HG03103 (cell line): ENCODE results near the gene PIM3.
A peak's percentile ranks its signal among the peaks of the same experiment; 100 is the strongest.

Experiments
- ATAC-seq: cut with Tn5 transposase; IDR thresholded peaks from one replicate; pipeline ENCODE4 v1.9.1; 2021; ENCODE audit warnings: low read depth; ENCODE audit not compliant: unreplicated experiment

Gene PIM3

GRCh38 chr22:49960159-49961004 is at the start of gene PIM3:
TSS of gene PIM3 (plus strand) at chr22:49960772. CDS start at chr22:49960948, 176 bp downstream.
- ATAC-seq, result peak; percentile 47

DNA sequence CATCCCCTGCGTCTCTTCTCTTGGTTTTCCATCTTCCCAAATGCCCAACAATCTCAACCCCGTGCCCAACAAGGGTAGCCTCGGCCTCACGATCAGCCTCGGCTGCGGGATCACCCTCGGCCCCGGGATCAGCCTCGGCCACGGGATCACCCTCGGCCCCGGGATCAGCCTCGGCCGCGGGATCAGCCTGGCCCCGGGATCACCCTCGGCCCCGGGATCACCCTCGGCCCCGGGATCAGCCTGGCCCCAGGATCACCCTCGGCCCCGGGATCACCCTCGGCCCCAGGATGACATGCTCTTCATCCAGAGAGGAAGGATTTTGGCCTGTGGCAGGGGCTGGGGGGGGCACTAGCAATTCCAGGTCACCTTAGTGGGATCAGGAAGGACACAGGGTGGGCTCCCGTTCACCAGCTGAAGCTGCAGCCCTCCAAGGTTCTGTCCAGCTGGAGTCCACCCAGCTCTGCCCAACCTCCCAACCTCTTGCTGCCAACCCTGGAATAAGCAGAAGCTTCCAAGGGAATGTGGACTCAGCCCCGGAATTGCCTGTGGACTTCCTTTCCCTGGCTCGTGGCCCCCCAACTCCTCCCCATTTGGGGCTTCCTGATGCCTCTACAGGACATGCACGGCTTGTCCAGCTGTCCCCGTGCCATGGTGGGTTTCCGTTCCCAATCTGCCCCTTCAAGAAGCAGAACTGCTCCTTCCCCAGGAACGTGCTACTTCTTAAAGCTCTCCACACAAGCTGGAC is 48.5 kb upstream of the PIM3 start:
- no peak for ATAC-seq

- no peak for ATAC-seq
Observed at GRCh38 chr22:49913026-49913425, 47.5 kb upstream of the PIM3 start.

DNA sequence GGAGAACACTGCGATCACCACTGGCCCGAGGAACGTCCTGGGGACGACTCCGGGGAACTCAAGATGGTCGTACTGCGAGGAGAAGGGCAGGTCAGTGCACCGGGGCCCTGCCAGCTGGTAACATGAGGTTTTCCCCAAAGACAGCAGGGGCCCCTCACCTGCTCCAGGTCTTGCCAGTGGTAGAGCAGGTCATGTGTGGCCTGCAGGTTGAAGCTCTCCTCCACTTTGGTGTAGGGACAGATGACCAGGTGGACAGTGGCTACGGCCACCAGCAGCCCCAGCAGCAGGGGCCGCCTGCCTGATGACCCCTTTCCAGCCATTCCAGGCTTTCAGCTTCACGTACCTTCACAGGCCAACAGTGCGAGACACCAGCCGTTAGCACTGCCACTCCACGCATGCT is 47.1 kb upstream of the PIM3 start:
- ATAC-seq, result no peak

DNA sequence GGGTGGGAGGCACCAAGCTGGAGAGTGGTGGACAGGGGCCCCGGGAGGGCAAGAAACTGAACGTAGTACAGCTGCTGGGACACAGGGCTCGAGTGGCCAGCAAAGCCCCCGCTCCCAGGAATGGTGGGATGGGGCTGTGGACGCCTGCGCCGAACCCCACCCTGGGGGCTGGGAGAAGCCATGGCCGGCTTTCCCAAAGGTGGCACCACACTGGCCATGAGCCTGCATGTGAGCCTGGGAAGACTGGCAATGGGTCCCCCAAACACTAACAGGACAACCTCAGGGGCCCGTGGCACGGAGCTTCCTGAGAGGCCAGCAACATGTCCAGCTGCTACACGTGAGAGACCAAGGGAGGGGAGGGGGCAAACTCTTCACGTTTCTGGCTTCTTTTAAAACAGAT is 46.3 kb upstream of the PIM3 start:
- no peak for ATAC-seq

GRCh38 chr22:49915610-49916009 is 45.0 kb upstream of the PIM3 start:
- no peak for ATAC-seq

DNA sequence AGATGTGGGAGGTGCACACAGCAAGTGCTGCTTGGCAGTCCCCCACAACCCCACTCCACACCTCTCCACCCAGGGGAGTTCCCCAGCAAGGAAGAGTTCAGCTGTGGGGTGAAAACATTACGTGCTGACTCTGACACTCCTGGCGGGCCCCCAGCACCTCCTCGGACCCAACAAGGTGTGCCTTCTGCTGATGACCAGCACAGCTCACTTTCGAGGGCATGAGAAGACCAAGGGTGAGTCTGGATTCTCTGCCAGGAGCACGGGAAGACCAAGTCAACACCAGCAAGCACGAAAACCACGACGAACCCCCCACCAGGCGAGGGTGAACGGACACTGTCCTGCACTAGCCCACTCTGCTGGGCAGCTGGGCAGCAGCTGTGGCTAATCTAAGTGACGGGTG is 43.7 kb upstream of the PIM3 start:
- ATAC-seq, result no peak

GRCh38 chr22:49917974-49918910 is 42.3 kb upstream of the PIM3 start, which contains the start of the genes ALG12 and CRELD2:
TSS of gene ALG12 (minus strand) at chr22:49918438. CDS start at chr22:49913765, 4,673 bp downstream.
TSS of gene CRELD2 (plus strand) at chr22:49918634. CDS start at chr22:49918770, 136 bp downstream.
- peak; percentile 87 for ATAC-seq

DNA sequence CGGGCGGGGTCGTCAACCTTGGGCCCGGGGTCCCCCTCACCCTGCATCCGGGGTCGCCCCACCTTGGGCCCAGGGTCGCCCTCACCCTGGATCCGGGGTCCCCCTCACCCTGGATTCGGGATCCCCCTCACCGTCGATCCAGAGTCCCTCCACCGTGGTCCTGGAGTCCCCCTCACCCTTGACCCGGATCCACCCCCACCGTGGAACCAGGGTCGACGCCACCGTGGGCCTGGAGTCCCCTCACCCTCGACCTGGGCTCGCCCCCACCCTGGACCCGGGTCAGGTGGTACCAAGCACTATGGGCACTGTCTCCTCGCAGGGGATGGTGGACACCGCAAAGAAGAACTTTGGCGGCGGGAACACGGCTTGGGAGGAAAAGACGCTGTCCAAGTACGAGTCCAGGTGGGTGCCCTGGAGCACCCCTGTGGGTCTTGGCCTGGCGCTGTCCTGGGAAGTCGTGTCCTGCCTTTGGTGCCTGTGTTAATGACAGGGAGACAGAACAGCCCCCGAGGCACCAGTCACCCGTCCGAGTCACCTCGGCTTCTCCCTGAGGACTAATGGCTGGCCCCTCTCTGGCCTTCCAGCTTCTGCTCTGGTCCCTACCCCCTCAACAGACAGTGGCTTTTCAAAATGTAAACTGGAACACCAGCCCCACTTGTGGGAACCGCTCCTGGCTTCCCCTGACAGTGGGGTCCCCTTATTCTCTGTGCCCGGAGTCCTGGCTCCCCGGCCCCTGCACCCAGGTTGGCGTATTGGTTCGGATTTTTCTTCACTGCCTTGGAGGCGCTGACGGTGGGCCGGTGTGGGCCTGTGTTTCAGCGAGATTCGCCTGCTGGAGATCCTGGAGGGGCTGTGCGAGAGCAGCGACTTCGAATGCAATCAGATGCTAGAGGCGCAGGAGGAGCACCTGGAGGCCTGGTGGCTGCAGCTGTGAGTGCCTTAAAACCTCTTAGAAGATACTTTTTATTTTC is 41.4 kb upstream of the PIM3 start:
- ATAC-seq, result no peak

DNA sequence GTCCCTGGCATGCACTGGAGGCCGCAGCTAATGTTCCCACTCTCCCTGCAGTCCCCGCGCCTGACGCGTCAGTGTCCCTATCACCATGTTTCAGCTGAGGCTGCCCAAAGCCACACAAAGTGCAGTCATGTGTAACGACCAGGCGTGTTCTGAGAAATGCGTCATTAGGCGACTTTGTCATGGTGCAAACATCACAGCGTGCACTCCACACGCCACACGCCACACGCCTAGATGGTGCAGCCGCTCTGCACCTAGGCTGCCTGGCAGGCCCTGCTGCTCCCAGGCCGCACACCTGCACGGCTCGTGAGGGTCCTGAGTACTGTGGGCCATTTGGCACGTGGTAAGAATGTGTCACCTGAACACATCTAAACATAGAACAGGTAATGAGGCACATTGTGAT is 39.7 kb upstream of the PIM3 start:
- no peak for ATAC-seq

- ATAC-seq, result no peak
Observed at GRCh38 chr22:49921508-49922278, 38.9 kb upstream of the PIM3 start.

GRCh38 chr22:49922484-49922883 is 38.1 kb upstream of the PIM3 start:
- ATAC-seq, result no peak

GRCh38 chr22:49922926-49923325 is 37.6 kb upstream of the PIM3 start:
- no peak for ATAC-seq

DNA sequence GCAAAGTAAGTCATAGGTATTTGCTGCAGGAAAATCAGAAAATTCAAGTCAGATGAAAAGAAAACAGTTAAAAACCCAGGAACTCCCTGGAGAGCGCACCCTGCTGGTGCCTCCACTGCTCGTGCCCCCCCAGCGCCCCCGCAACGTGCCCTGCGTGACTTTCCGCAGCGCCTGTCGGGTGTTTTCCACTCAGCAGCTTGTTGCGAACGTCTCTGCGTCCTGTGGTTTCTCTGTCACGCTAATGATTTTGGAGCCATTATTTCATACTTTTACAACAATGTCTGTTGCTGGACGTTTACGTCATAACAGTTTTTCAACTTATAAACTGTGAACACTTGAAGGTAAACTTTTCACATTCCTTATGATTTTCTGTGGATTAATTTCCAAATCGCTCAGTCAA is 37.1 kb upstream of the PIM3 start:
- no peak for ATAC-seq

DNA sequence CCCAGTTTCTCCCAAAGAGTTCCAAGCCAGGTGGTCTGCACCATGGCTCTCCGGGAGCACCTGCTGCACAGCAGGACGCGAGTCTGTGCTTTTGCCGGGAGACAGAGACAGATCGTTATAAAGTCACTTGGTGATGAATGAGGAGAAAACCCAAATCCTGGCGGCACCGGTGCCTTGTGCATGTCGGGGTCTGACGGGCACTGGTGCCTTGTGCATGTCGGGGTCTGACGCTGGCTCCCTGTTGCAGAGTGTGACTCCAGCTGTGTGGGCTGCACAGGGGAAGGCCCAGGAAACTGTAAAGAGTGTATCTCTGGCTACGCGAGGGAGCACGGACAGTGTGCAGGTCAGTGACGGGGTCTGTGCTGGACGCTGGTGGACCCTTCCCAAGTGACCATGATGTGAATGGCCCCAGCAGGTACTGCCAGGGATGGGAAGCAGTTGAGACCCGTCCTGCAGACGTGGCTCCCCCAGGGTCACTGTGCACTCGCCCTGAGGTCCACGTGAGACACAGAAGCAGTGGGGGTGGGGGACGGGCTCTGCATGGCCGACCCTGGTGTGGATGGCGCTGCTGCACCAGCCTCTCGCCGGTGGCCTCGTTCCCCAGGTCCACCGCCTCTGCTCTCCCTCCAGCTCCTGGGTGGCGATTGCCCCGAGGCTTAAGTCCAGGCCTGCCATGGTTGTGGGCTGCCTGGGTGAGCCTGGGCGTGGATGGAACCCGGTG is 36.3 kb upstream of the PIM3 start:
- no peak for ATAC-seq

- ATAC-seq, result no peak
Observed at GRCh38 chr22:49925525-49926128, 34.9 kb upstream of the PIM3 start.

DNA sequence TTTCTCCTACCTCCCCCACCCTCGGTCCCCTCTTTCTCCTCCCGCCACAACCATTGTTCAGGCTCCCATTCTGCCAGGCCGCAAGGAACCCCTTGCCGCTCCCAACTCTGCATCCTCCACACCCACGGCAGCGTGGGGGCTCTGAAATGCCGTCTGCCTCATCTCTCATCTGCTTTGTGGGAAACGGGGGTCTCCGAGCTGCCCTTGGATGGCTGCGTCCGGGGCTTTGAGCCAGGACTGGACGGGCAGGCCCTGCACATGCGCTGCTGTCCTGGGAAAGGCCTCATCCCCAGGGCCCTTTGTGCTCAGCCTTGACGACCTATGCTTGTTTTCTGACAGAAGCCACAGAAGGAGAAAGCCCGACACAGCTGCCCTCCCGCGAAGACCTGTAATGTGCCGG is 33.7 kb upstream of the PIM3 start:
- no peak for ATAC-seq
